Cerebellar cortex (tissue), 1 donor: Measurements from ENCODE around the gene MYL2.

ENCODE experiments used
- DNase-seq: peaks from one replicate; pipeline ENCODE4 v3.0.0-alpha.2; 2015; ENCODE audit warnings: low spot score

MYL2 gene

DNA sequence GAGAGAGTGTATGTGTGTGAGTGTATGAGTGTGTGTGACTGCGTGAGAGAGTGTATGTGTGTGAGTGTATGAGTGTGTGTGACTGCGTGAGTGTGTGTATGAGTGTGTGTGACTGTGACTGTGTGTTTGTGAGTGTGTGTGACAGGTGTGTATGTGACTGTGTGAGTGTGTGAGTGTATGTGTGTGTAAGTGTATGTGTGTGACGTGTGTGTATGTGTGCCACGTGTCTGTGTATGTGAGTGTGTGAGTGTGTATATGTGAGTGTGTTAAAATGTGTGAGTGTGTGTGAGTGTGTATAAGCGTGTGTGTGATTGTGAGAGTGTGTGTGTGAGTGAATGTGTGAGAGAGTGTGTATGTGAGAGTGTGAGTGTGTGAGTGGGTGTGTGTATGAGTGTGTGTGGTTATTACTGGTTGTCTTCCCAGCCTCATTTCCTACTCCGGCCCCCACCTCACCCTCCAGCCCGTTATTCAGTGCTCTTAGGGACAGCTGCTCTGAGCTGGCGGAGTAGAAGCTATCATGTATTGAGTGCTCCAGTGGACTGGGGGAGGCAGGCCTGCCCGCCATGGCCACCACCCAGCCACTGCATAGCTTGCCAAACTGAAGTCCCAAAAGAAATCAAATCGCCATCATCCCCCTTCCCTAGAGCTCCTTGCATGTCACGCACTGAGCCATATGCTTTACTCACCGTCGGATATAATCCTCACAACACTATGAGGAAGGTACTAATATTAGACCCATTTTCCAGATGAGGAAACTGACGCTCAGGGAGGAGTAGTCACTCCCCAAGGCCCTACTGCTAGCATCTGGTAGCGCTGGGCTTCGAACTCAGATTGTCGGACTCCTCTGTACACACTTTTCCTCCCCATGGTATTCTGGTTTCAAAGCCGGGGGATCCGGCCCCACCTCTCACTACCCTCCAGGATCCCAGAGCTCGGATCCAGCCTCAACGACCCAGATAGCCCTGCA lies 10.3 kb upstream of the MYL2 start:
- DNase-seq, result no peak

DNA sequence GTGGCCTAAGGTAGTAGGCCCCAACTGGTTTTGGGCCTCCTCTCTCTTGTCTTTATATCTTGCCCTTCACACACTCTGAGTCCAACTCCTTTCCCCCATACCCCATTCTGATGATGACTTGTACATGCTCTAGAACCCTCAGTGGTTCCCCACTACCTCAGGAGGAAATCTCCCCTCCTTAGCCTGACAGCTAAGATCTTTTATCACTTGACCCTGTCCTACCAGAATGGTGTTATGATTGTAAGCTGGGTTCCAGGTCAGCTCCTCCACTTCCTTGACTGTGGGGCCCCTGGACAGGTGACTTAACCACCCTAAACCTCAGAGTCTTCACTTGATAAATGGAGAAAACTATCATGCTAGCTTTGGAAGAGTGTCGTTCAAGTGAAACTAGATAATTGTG lies 9.4 kb upstream of the MYL2 start:
- DNase-seq, result no peak

DNA sequence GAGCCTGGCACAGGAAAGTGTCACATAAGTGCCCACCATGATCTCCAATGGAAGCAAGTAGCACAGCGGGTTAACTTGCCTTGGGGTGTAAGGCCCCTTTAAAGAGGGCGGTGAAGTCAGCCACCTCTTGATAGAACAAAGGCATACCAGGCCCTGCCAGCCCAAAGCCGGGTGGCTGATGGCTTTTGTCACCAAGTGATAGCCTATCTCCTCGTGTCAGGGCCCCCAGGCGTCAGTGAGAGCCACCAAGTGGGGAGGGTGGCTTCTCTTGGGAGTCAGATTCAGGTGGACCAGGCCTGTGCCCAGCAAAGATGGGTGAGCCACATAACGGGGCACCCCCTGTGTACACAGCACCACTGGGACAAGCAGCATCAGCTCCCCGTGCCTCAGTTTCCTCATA lies 8.3 kb upstream of the MYL2 start:
- no peak for DNase-seq

DNA sequence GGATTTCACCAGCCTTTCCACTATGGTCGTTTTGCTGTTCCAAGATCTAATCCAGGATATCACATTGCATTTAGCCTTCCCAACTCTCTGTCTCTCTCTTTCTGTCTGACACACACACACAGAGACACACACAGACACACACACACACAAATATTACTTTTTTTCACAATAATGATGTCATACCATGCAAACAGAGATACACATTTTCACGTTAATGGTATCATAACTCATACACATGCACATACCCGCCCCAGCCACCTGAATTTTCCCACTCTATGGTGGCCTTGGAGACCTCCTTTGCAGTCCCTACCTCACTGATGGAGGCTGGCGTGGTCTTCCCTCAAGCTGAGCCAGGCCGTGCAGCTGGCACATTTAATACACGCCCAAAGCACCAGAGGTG lies 7.2 kb upstream of the MYL2 start:
- DNase-seq, result no peak

DNA sequence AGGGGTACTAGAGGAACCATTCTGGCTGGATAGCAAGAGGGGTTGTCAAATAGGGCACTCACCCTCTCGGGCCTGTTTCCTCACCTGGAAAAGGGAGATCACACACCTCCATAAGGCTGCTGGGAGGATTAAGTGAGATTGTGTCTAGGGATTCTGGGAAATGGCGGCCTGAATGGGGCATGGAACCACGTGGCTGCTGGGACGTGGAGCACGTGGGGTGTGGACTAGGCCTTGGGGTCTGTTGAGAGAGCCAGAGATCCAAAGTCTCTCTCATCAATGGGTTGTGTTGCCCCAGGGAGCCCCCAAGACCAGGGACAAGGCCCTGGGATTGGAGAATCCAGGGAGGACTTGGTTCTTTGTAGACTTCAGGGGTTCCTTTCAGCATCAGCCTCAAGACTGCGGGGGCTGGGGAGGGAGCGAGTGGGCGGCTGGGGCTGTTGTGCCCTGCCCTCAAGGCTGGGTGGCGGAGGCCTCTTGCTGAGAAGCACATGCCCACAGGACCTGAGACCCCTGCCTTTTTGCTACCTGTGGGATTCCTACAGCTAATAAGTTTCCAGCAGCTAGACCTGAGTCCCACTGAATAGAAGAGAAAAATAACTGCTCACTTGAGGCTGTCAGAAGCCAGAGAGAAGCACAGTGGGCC lies 3.4 kb upstream of the MYL2 start:
- DNase-seq, result no peak

DNA sequence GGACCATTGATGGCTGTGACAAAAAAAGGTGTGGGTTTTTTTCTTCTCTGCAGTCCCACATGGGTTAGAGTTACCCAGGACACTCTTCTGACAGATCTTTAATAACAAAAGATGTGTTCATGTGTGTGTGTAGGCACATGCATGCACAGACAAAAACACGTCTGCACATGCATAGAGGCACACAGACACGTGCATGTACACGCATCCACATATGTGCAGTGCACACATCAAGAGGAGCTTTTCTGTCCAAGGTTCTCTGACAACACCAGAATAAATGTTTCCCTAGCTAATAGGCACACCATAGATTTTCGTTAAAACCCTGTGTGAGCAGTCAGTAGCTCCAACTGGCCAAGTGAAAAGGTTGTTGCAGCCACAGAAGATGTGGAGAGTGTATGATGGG lies 2.8 kb upstream of the MYL2 start:
- no peak for DNase-seq

DNA sequence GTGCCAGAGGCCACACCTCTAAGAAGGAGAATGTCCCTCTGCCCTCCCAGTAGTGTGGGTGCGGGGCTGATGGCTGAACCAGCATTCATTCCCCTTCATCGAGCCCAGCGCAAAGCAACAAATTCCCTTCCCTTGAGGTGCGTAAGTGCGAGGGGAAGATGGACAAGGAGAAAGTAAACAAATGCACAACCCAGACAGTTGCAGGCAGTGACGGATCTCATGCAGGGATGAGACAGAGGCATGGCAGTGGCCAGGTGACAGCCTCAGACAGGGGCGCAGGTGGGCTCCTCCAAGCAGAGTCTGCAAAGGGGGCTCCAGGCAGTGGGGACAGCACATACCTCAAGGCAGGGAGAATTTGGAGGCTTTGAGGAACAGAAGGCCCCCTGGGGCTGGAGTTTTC lies 2.3 kb upstream of the MYL2 start:
- no peak for DNase-seq

DNA sequence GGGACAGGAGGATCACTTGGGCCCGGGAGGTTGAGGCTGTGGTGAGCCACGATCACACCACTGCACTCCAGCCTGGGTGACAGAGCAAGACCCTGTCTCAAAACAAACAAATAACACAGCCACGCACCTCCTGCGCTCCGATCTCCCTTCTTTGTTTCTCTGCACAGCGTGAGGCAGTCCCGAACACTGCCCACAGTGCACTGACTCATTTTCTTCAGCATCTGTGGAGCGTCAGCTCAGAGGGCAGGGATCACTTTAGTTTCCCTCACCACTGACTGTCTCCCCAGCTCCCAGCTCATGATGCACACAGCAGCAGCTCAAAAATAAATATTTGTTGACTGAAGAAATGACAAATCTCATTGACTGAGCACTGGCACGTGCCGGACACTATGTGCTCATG lies 883 bp upstream of the MYL2 start:
- no peak for DNase-seq

DNA sequence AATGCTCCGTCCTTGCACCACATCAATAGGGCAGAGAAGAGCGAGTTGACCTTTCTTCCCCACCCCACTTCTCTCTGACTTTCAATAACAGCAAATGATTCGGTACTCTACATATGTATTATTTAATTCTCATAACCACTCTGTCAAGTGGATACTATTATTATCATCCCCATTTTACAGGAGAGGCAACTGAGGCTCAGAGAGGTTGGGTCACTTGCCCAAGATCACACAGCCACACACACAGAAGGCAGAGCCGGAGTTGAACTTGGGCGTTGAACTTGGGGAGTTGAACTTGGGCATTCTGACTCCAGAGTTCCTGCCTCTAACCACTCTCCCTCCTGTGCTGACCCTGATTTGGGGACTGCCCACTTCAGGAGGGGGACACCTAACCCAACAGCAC lies 659 bp downstream of the MYL2 start:
- no peak for DNase-seq

DNA sequence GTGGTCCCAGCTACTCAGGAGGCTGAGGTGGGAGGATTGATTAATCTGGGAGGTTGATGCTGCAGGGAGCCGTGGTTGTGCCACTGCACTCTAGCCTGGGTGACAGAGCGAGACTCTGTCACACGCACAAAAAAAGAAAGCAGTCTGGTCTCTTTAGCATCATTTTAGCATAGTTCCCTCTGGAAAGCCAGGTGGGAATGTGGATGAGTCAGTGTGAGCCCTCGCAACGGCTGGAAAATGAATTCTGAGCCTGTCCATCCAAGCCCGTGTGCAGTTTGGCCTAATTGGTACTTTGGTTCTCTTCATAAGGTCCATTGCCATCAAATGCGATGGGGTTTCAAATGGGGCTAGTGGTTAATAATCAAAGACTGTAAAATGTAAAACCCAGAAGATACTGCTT lies 2.4 kb downstream of the MYL2 start:
- DNase-seq, result no peak

DNA sequence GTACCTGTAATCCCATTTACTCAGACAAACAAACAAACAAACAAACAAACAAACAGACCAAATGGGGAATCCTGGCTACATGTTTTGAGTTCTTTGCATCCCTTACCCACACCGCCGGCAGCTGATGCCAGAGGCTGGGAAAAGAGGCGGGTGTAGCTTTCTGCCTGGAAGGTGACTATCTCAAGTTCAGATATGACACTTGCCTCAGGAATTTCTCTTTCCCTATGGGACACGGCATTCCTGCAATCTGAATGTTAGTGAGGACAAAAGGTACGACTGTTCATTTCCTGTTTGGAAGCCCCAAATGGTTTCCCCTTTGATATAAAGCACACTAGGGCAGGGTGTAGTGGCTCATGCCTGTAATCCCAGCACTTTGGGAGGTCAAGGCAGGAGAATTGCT lies 2.9 kb downstream of the MYL2 start:
- no peak for DNase-seq

DNA sequence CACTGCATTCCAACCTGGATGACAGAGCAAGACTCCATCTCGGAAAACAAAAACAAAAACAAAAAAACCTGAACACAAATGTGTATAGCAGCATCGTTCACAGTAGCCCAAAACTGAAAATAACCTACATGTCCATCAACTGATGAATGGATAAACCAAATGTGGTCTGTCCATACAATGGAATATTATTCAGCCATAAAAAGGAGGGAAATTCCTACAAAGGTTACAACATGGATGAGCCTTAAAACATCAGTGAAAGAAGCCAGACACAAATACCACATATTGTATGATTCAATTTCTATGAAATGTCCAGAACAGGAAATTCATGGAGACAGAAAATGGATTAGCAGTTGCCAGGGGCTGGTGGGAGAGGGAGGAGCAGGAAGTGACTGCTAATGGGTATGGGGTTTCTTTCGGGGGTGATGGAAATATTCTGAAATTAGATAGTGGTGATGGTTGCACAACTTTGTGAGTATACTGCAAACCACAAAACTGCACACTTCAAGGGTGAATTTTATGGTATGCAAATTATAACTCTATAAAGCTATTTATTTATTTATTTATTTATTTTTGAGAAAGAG lies 4.0 kb downstream of the MYL2 start:
- DNase-seq, result no peak

DNA sequence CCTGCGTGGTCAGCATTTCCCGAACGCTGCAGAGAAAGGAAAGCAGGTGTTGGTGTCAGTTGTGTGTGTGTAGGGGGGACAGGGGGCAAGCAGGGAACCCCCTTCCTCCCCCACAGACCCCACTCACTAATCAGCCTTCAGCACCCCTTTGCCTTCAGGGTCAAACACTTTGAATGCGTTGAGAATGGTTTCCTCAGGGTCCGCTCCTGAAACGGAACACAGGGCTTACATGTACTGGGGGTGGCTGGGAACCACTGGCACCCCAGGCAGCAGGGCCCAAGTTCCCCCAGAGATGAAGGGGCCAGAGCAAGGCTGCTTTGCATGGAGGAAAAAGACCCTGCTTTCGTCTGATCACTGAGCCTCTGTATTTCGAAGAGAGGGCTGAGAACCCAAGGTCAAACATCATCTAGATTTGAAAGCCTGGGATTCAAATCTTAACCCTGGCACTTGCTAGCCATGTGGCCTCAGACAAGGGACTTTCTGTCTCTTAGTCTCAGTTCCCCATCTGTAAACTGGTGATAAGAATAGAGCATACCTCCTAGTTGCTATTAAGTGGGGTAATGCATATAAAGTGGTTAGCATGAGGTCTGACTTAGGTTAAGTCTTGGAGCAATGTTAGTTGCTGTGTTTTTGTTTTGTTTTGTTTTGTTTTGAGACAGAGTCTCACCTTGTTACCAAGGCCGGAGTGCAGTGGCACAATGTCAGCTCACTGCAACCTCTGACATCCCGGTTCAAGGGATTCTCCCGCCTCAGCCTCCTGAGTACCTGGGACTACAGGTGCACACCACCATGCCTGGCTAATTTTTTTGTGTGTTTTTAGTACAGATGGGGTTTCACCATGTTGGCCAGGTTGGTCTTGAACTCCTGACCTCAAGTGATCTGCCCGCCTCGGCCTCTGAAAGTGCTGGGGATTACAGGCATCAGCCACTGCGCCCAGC lies 7.0 kb downstream of the MYL2 start:
- DNase-seq, result no peak

DNA sequence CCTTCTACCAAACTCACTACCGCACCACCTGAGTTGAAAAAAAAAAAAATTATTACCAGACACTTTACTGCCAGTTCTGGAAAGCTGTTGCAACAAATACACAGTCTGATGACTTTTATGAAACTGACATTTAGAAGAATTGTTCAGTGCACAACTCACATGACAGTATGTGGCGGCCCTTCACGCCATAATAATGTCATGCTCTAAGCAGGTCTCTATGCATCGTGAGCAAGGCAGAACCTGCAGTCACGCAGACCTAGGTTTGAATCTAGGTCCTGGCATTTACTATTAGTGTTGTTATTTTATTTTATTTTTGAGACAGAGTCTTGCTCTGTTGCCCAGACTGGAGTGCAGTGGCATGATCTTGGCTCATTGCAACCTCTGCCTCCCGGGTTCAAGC lies 8.1 kb downstream of the MYL2 start:
- no peak for DNase-seq

DNA sequence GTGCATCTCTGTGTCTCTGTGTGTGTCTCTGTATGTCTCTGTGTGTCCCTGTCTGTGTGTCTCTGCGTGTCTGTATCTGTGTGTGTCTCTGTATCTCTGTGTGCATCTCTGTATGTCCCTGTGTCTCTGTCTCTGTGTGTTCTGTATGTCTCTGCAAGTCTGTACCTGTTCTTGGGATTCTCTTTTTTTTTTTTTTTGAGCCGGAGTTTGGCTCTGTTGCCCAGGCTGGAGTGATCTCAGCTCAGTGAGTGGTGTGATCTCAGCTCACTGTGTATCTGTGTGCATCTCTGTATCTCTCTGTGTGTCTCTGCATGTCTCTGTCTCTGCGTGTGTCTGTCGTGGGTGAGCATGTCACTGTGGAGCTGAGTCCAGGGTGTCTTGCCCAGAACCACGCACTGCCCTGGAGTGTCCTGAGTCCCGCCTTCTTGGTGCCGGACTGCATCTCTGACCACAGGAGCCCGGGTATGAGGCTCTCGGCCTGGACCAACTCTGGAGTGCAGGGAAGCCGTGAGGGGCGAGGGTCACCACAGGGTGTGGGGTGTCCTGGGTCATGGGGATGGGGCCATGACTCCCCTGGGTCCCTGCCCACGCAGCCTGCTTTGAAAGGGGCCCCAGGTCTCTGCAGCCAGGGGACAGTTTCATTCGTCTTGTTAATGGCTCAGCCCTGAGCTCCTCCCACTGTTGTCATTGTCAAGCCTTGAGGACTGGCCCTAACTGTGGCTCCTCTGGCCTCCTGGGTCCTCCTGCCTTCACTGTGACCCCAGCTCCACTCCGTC lies 11.8 kb downstream of the MYL2 start:
- no peak for DNase-seq

DNA sequence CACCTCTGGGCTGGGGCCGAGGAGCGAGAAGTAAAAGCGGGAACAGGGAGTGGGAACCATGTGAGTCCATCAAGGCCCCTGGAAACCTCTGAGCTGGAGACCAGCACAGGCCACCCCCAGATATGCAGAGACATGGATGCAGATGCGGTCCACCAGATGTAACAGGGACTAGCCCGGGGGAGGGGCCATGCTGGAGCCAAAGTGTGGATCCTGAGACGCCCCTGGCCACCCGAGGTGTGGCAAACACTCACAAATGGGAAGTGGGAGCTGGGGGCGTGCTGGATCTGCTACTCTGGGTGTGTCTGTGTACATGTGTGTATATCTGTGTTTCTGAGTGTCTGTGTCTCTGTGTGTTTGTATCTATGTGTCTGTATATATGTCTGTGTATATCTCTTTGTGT lies 12.8 kb downstream of the MYL2 start:
- DNase-seq, result no peak

DNA sequence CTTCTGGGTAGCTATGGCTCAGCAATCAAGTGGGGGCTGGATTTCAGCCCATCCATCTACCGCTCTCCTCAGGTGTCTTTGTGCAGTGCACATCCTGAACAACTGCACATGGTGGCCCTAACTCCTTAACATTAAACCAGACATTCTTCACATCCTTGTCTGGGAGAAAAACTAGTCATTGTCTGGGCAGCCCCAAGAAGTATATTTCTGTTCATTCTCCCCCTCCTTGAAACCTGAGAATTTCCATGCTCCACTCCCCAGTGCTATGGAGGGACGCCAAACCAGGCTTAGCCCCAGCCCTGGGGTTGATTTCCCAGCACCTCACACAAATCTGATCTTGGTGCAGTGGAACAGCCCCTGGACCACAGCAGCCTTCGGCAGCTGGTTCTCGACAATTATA lies 13.4 kb downstream of the MYL2 start:
- DNase-seq, result no peak

DNA sequence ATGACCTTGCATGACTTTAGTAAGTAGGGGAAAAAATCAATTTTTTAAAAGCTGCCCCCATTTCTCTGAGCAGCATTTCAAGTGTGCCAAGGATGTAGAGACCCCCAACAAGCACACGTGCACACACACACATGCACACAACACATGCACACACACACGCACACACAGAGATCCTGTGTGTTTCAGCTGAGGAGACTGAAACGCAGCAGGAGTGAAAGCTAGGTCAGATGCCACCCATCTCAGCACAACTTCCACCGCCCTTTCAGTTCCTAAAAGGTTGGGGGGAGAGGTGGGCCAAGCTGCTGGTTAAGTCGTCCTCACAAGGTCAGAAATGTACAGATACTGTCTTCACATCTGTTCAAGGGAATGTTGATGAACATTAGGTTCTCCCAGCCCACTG lies 13.9 kb downstream of the MYL2 start:
- no peak for DNase-seq

DNA sequence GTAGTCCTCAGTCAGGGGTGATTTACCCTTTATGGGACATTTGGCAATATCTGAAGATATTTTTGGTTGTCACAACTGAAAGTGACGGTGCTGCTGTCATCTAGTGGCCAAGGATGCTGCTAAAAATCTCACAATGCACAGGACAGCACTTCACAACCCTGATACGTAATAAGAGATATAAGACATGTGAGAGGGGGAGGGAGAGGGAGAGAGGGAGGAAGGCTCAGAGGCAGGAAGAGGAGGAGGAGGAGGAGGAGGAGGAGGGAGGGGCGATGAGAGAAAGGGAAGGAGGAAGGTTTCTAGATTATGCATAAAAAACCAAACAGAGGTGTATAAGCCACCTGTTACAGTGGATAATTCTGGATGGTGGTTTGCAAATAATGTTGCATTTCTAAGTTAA lies 14.3 kb downstream of the MYL2 start:
- no peak for DNase-seq

DNA sequence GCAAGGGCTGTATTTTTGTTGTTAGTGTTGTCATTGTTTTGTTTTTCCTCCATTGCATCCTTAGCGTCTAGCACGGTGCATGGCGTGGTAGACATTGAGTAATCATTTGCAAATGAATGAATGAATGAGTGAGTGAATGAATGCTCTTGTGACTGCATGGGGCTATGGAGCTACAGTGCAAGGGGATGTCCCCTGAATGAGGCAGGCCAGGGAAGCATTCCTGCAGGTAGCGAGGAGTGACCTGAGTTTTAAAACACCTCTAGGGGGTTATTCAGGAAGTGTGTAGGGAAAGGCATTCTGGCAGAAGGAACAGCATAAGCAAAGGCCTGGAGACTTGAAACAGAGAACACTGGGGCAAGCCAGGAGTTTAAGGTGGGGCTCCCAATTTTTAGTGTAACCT lies 16.9 kb downstream of the MYL2 start:
- DNase-seq, result no peak

DNA sequence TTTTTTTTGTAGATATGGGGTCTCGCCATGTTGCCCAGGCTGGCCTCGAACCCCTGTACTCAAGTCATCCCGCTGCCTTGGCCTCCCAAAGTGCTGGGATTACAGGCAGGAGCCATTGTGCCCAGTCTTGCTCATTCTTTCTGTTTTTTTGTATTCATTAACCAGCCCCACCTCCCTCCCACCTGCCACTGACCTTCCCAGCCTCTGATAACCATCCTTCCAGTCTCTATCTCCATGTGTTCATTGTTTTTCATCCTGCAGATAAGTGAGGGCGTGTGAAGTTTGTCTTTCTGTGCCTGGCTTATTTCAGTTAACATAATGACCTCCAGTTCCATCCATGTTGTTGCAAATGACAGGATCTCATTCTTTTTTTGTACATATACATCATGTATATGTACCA lies 19.0 kb downstream of the MYL2 start:
- DNase-seq, result no peak
